Naive thymus-derived CD8-positive, alpha-beta T cell (primary cell): ENCODE results near the gene AGAP9. TPM values are rescaled to one million over a fixed set of nuclear protein-coding genes. Genes with fewer than 3 reads are reported as not detected.
"Not testable (repeated sequence)": the region's sequence is repeated elsewhere in the genome, so short reads cannot be mapped to it uniquely, and the experiment has no call there.

Experiments used
- ATAC-seq, 2 donors: fragments of 150-1000 bp; cut with Tn5 transposase in 1 of 2; sonication (Bioruptor Pico), chemical (Tn5 transposase) in 1 of 2; 1 replicate in 1 of 2; 2 replicates in 1 of 2; pipeline ENCODE4 v1.10.0; 2021; ENCODE audit warnings: mild to moderate bottlenecking in 2 of 2, moderate library complexity in 2 of 2
- POLR2A ChIA-PET: fragments of 350-600 bp; sonication (Branson Sonifier 250); formaldehyde crosslinking; loops from one replicate; lab custom pipeline; 2021; ENCODE audit warnings: antibody characterized with exemption; lab: Charles Lee
- DNase-seq, 10 donors: peaks; one replicate each; pipeline versions ENCODE4 v3.0.0 to v3.0.0-alpha.2; 2020 to 2022
- H3K27ac Mint-ChIP-seq, 10 donors: one replicate each; pipeline ENCODE4 v1.8.0; 2020 to 2022; ENCODE audit warnings: mild to moderate bottlenecking in 10 of 10, mixed read lengths in 10 of 10, moderate library complexity in 4 of 10, inconsistent platforms in 1 of 10
- H3K27me3 Mint-ChIP-seq, 5 donors: one replicate each; pipeline ENCODE4 v1.8.0; 2021 to 2022; ENCODE audit warnings: mixed read lengths in 5 of 5
- H3K36me3 Mint-ChIP-seq, 3 donors: one replicate each; pipeline ENCODE4 v1.8.0; 2020 to 2022; ENCODE audit warnings: mixed read lengths in 3 of 3, mild to moderate bottlenecking in 2 of 3, inconsistent platforms in 1 of 3
- H3K4me1 Mint-ChIP-seq, 4 donors: one replicate each; pipeline ENCODE4 v1.8.0; 2021 to 2022; ENCODE audit warnings: mixed read lengths in 4 of 4
- H3K4me3 Mint-ChIP-seq, 10 donors: one replicate each; pipeline ENCODE4 v1.8.0; 2020 to 2022; ENCODE audit warnings: mild to moderate bottlenecking in 10 of 10, mixed read lengths in 10 of 10, moderate library complexity in 6 of 10, inconsistent platforms in 1 of 10
- H3K9me3 Mint-ChIP-seq, 9 donors: one replicate each; pipeline ENCODE4 v1.8.0; 2020 to 2022; ENCODE audit warnings: mixed read lengths in 9 of 9, mild to moderate bottlenecking in 3 of 9, inconsistent platforms in 1 of 9, moderate library complexity in 1 of 9
- polyA plus RNA-seq, 3 donors: library from polyadenylated mRNA; unstranded; fragments of 300-500 nt; fragmentation: Illumina TruSeq; gene quantifications; one replicate each; pipeline ENCODE4 v1.2.3, GENCODE V29; 2021
- total RNA-seq, 8 experiments: library from RNA in 2 of 8; stranded (reverse) in 2 of 8; gene quantifications; one replicate each; pipeline ENCODE4 v1.2.3 and lab custom pipeline; 2021 to 2026

AGAP9 gene
- total and polyA plus RNA-seq, 5 experiments from 2014 or later: 0.09 to 10.1 (median 0.31) TPM

DNA sequence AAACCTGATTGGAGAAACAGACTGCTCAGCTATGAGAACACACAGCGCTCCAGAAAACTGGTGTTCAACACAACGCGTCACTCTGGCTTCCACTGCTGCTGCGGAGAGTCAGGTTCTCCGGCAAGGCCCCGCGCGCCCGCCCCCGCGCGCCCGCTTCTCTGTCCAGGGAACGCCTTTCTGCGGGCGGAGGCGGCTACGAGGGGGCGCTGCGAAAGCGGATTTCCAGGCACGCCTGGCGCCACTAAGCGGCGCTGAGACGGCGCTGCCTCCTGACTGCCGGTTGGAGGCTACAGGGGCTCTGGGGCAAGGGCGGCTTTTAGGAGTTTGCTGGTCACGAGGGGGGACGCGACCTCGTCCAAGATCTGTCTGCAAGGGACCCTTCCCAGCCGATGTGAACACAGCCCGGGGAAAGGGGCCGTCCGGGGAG is 62.2 kb downstream of the AGAP9 start:
- H3K27ac Mint-ChIP-seq, H3K9me3 Mint-ChIP-seq, H3K36me3 Mint-ChIP-seq, H3K4me1 Mint-ChIP-seq, POLR2A ChIA-PET: not testable (repeated sequence)
- H3K27me3 Mint-ChIP-seq: peaks cover 0 to 12% (median 0%) of the 10 kb centered on the region in 5 donors
- peak; percentile 86 to 90 for ATAC-seq
- peak overlapping the region in 7 of 10 donors; percentile 18 to 63 (median 44) for H3K4me3 Mint-ChIP-seq
- peak in 4 of 10 donors; percentile 14 to 58 (median 23) for DNase-seq

DNA sequence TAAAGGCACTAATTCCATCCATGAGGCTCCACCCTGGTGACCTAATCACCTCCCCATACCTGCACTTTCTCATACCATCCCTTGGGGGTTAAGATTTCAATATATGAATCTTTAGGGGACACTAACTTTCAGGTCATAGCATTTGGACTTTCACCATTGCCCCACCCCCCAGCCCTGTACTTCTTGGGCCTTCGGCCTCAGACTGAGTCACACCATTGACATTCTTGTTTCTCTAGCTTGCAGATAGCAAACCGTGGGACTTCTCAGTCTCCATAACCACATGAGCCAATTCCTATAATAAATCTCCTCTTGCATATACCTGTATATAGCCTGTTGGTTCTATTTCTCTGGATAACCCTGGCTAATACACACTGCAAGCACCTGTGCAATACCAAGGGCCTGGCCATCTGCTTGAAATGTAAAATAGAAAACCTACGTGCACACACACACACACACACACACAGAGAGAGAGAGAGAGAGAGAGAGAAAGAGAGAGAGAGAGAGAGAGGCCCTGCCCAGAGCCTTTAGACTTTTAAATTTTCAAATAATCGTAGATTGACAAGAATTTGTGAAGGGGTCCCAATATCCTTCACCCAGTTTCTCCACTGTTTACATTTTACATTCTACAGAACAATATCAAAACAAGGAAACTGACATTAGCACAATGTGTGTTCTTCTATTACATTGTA is 64.8 kb downstream of the AGAP9 start:
- Mint-ChIP-seq H3K9me3 (no peaks in the 10 kb centered on the region), H3K36me3 (no peaks in the 10 kb centered on the region), H3K4me3 (peak overlapping the region in 1 of 10 donors; percentile 5), H3K4me1 (peaks cover 0 to 4% (median under 1%) of the 10 kb centered on the region in 4 donors), H3K27me3 (peaks cover 0 to 23% (median 5%) of the 10 kb centered on the region in 5 donors), H3K27ac (no peak overlapping the region)
- DNase-seq: peak in 1 of 10 donors; percentile 16
- ATAC-seq: no peak
- POLR2A ChIA-PET: no interaction called here

DNA sequence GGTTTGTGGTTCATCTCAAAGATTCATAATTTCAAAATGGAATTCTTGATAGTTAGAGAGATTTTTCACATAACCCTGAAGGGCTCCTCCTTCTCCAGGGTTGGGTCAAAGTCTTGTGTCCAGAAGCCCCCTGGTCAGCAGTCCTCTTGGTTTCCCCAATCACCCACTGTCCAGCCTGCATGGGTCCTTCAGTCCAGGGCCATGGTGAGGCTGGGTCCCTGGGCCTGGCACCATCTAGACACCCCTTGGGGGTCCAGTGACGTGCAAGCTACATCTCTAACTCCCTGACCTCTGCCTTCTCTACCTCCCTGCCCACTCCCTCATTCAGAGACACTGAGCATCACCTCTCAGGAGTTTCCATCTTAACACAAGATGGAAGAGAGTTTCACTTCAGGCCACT is 65.6 kb downstream of the AGAP9 start:
- H3K4me3 Mint-ChIP-seq: no peak overlapping the region
- H3K27me3 Mint-ChIP-seq: peaks cover 0 to 26% (median 9%) of the 10 kb centered on the region in 5 donors
- H3K36me3 Mint-ChIP-seq: no peaks in the 10 kb centered on the region
- DNase-seq (peak in 2 of 10 donors; percentile 2 to 21), ATAC-seq (no peak)
- H3K4me1 Mint-ChIP-seq: peaks cover 0 to 4% (median under 1%) of the 10 kb centered on the region in 4 donors
- no peak overlapping the region for H3K27ac Mint-ChIP-seq
- H3K9me3 Mint-ChIP-seq: no peaks in the 10 kb centered on the region
- POLR2A ChIA-PET: no interaction called here

DNA sequence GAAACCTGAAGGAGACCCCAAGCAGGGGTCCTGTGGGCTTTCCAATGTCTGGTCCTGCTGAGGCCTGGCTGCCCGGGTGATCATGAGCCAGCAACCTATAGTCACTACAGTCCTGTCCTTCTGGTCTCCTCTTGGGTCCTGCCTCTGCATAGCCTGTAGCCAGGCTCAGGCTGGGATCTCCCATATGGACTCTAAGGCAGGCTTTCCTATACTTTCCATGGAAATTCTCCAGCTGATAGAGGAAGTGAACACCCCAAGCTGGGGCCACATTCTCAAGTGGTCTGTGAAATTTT is 66.0 kb downstream of the AGAP9 start:
- Mint-ChIP-seq H3K4me3 (no peak overlapping the region), H3K9me3 (no peaks in the 10 kb centered on the region), H3K36me3 (no peaks in the 10 kb centered on the region), H3K4me1 (peaks cover 0 to 5% (median under 1%) of the 10 kb centered on the region in 4 donors), H3K27ac (no peak overlapping the region), H3K27me3 (peaks cover 0 to 26% (median 9%) of the 10 kb centered on the region in 5 donors)
- POLR2A ChIA-PET: no interaction called here
- no peak for DNase-seq
- no peak for ATAC-seq

DNA sequence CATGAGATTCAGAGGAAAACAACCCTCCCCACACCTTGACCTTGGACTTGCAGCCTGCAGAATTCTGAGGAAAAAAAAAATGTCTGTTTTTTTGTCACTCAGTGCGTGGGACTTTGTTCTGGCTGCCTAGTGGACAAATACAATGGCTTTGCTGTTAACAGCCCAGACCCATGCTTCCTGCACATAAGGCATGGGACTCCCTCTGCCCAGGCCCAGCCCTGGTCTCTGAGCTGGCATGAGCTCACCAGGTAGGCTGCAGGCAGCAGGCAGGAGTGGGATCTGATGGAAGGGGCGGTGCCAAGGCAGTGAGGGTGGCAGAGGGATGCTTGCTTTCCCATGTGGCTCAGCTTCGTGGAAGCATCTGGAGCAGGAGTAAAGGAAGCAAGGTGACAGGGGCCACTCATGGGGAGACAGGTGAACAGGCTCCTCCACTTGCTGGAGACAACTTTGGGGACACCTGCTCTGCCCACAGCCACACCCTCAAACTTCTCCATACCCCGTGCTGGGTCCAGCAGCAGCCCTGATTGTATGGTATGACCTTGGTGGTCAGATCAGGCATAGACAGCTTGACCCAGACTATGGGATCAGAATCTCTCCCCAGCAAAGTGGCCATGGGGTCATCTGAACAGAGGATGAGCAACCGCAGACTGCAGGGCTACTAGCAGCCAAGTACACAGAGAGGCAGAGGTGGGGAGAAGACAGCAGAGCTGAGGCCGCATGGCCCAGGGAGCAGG is 66.5 kb downstream of the AGAP9 start:
- Mint-ChIP-seq H3K9me3 (no peaks in the 10 kb centered on the region), H3K27ac (peak overlapping the region in 1 of 10 donors; percentile 59), H3K27me3 (peaks cover 0 to 26% (median 9%) of the 10 kb centered on the region in 5 donors), H3K36me3 (no peaks in the 10 kb centered on the region), H3K4me3 (no peak overlapping the region), H3K4me1 (peaks cover 0 to 8% (median under 1%) of the 10 kb centered on the region in 4 donors)
- no peak for ATAC-seq
- POLR2A ChIA-PET: no interaction called here
- DNase-seq: peak in 2 of 10 donors; percentile 3 to 31

DNA sequence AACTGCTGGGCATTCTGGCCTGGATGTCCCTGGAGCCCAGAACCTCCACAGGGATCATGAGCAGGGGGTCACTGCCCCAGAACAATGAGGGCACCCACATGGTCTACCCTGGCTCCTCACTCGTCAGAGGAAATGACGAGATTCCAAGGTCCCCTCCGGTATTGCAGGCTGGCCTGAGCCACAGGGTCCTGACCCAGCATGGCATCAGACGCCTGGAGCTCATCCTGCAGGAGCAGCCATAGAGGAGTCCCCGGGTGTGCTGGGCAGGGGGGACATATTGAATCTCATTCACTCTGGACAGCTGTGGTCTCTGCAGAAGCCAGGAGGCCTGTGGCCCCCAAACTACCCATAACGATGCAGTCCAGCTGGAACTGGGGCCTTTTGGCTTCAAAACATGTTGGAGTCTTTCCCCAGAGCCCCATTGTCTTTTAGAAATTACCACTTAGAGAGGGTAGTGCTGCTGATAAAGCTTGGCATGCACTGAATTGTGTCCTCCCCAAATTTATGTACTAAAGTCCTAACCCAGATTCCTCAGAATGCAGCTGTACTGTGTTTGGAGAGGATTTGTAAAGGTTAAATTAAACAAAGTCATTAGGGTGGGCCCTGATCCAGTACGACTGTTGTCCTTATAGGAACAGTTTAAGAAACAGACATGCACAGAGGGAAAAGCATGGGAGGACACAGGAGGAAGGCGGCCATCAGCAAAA is 67.2 kb downstream of the AGAP9 start:
- peaks cover 0 to 26% (median 9%) of the 10 kb centered on the region in 5 donors for H3K27me3 Mint-ChIP-seq
- POLR2A ChIA-PET: no interaction called here
- peaks cover 0 to 6% (median under 1%) of the 10 kb centered on the region in 4 donors for H3K4me1 Mint-ChIP-seq
- no peaks in the 10 kb centered on the region for H3K36me3 Mint-ChIP-seq
- ATAC-seq (no peak), DNase-seq (peak in 1 of 10 donors; percentile 55)
- H3K4me3 Mint-ChIP-seq: no peak overlapping the region
- H3K9me3 Mint-ChIP-seq: no peaks in the 10 kb centered on the region
- H3K27ac Mint-ChIP-seq: no peak overlapping the region

DNA sequence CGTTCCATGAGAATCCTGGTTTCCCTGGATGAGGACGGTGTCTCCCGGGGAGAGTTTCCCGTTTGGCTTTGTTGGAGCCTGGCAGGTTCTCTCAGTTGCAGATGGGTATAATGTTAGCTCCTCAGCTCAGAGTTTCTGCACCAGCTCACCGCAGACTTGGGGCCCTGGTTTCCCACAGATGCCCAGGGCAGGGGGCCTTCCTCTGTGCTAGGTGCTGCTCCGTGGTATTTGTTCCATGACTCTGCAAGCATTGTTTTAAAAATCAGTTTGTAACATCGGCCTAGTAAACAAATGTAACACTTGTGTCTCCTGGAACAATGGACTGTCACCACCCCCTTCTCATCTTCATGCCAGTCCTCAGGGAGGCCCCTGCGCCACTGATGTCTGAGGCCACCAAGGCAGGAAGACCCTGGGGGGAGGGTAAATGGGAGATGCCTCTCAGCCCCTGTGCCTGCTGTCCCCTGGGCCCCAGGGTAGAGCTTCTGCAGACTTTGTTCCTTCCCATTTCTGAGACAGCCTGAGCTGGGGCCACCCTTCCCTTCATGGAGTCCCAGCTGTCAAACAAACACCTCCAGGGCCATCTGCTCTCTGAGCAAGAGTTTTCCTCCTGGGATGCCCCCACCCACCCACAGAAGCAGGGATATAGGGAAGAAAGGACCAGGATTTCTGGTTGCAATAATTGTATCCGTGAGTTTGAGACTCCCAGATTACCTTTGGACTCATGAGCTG is 67.9 kb downstream of the AGAP9 start:
- DNase-seq: peak in 1 of 10 donors; percentile 24
- H3K36me3 Mint-ChIP-seq, POLR2A ChIA-PET, H3K4me3 Mint-ChIP-seq, H3K27ac Mint-ChIP-seq, H3K9me3 Mint-ChIP-seq, H3K4me1 Mint-ChIP-seq, ATAC-seq: not testable (repeated sequence)
- H3K27me3 Mint-ChIP-seq: peaks cover 0 to 26% (median 9%) of the 10 kb centered on the region in 5 donors

DNA sequence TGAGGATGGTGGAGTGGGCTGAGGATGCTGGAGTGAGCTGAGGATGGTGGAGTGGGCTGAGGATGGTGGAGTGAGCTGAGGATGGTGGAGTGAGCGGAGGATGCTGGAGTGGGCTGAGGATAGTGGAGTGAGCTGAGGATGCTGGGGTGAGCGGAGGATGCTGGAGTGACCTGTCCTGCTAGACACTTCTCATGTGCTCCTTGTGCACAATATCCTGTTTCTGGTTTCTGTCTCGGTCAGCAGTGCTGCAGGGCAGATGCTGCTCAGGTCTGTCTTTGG is 68.7 kb downstream of the AGAP9 start:
- Mint-ChIP-seq H3K36me3 (no peaks in the 10 kb centered on the region), H3K4me3 (no peak overlapping the region), H3K27ac (peak overlapping the region in 1 of 10 donors; percentile 10), H3K4me1 (peaks cover 0 to 9% (median 3%) of the 10 kb centered on the region in 4 donors), H3K27me3 (peaks cover 0 to 26% (median 9%) of the 10 kb centered on the region in 5 donors), H3K9me3 (no peaks in the 10 kb centered on the region)
- DNase-seq: no peak
- ATAC-seq: no peak
- POLR2A ChIA-PET: no interaction called here

DNA sequence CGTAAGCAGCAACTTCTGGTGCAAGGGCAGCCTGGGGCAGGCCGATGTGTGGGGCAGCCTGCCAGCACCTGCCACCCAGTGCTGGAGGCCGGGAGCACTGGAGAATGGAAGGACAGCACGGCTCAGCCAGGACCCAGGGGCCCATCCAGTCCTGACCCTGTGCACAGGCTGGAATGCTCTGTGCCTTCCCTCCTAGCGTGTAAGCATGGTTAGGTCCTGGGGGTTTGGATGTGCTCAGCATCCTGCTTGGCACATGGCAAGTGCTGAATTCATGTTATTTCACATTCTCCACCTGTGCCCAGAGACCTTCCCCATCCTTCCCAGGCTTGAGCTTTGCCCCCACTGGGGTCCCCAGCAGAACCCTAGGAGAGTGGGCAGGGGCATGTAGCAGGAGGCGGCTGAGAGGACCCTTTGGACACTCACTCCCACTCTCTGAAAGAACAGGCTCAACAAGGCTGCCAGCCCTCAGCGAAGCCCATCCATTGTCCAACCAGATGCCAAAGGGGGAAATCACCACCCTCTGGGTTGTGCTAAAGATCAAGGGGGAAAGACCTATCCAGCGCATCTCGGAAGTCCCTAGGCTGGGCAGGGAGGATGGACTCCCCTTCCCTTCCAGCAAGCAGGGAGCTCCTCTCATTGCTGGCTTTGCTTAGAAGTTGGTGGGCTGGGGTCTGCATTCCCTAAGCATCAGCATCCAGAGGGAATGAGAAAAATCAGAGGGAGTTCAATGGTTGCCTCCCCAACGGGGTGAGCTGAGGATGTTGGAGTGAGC is 69.2 kb downstream of the AGAP9 start:
- no peak overlapping the region for H3K27ac Mint-ChIP-seq

DNA sequence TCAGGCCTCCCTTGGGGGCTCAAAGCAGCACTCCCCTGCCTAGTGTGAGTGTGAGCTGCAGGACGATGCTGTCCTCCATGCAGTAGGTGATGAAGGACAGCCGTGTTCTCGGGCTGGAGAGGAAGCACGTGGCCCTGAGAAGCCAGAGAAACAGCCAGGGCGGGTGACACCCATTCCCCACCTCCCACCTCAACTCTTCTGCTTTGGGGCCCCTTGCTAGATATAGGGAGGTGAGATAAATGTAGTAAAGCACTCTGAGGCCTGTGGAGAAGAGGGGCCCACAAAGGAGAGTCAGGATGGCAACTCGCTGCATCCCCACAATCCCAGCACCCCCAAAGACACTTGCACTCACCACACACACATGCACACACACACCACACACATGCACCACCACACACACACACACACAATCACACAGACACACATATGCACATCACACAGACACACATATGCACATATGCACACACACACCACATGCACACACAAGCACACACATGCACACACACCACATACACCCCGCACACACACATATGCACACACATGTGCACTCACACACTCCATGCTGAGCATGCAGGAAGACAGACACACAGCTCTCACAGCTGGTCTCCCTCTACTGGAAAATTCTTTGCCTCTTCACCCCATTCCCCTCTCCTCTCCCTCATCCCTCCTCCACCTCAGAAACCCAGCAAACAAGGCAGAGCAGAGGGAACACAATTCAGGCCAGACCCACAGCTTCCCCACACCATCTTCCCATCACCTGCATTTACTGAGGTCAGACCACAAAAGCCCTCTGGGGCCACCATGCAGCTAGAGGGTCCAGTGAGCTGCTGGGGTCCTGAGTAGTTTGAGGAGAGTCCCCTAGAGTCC is 70.1 kb downstream of the AGAP9 start:
- Mint-ChIP-seq H3K9me3 (no peaks in the 10 kb centered on the region), H3K27ac (peak overlapping the region in 3 of 10 donors; percentile 6 to 53 (median 31)), H3K4me3 (no peak overlapping the region), H3K27me3 (peaks cover 0 to 22% (median 7%) of the 10 kb centered on the region in 5 donors), H3K4me1 (peaks cover 10 to 21% (median 13%) of the 10 kb centered on the region in 4 donors), H3K36me3 (no peaks in the 10 kb centered on the region)
- peak in 1 of 10 donors; percentile 38 for DNase-seq
- ATAC-seq: no peak
- POLR2A ChIA-PET: no interaction called here

More for the DNA sequence above, 69.2 kb downstream of the AGAP9 start:
- DNase-seq (peak in 1 of 10 donors; percentile 49), ATAC-seq (no peak)
- Mint-ChIP-seq H3K4me3 (no peak overlapping the region), H3K4me1 (peaks cover 2 to 13% (median 5%) of the 10 kb centered on the region in 4 donors), H3K27me3 (peaks cover 0 to 26% (median 9%) of the 10 kb centered on the region in 5 donors), H3K36me3 (no peaks in the 10 kb centered on the region), H3K9me3 (no peaks in the 10 kb centered on the region)
- POLR2A ChIA-PET: no interaction called here

DNA sequence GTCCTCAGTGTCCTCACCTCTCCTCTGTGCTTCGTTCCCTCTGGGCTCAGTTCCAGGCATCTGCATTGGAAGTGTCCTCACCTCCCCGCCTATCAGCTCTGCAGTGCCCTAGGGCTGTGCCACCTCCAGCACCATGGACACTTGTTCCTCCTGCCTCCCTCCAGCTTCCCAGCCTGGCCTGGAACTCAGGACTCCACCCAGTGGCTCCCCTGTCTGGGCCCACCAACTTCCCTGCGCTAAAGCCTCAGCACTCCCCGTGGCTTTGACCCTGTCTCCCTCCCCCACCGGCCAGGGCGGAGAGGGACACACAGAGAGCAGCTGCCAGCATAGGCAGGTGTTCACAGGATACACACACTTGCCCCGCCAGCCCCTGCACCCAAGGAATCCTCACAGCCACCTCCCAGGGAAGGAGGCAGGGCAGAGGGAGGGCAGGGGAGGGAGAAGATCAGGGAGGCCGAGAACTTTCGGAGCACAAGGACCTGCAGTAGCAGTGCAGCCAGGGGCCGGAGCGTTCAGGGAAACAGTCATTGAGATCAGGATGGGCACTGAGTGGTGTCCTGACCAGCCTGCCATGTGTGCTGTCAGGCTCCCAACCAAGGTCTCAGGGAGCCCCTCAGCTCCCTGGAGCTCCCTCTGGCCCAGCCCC is 70.8 kb downstream of the AGAP9 start:
- DNase-seq: no peak
- Mint-ChIP-seq H3K4me1 (peaks cover 18 to 29% (median 18%) of the 10 kb centered on the region in 4 donors), H3K9me3 (peaks cover 0 to 2% (median 0%) of the 10 kb centered on the region in 9 donors), H3K36me3 (no peaks in the 10 kb centered on the region), H3K27me3 (peaks cover 0 to 22% (median 7%) of the 10 kb centered on the region in 5 donors), H3K27ac (peak overlapping the region in 3 of 10 donors; percentile 18 to 57 (median 38)), H3K4me3 (no peak overlapping the region)
- ATAC-seq: no peak
- POLR2A ChIA-PET: no interaction called here
